Heart right ventricle (tissue), 16 donors: ENCODE results near the gene ZNF423. TPM values are rescaled to one million over a fixed set of nuclear protein-coding genes. Genes with fewer than 3 reads are reported as not detected.

Experiments used
- ATAC-seq, 8 donors: fragments of 200-7000 bp; cut with Tn5 transposase; one replicate each; pipeline ENCODE4 v1.9.1; 2020; ENCODE audit warnings: mild to moderate bottlenecking in 8 of 8, moderate library complexity in 8 of 8, moderate number of reproducible peaks in 1 of 8
- DNase-seq, 2 donors: peaks; one replicate each; pipeline ENCODE4 v3.0.0-alpha.2; 2020
- H3K27ac ChIP-seq, 10 donors: fragments of 200-600 bp; sonication (generic) in 2 of 10; one replicate each; pipeline versions ENCODE4 v1.5.0 to v1.8.0; 2020 to 2022; ENCODE audit warnings: mild to moderate bottlenecking in 3 of 10
- H3K27me3 ChIP-seq, 7 donors: fragments of 200-600 bp; one replicate each; pipeline ENCODE4 v1.8.0; 2021 to 2022; ENCODE audit warnings: mild to moderate bottlenecking in 2 of 7
- H3K36me3 ChIP-seq, 9 donors: fragments of 200-600 bp; sonication (generic) in 1 of 9; one replicate each; pipeline versions ENCODE4 v1.5.0 to v1.8.0; 2020 to 2022; ENCODE audit warnings: mild to moderate bottlenecking in 2 of 9
- H3K4me1 ChIP-seq, 9 donors: fragments of 200-600 bp; sonication (generic) in 1 of 9; one replicate each; pipeline versions ENCODE4 v1.5.0 to v1.8.0; 2020 to 2022; ENCODE audit warnings: mild to moderate bottlenecking in 4 of 9
- H3K4me3 ChIP-seq, 10 donors: fragments of 200-600 bp; sonication (generic) in 2 of 10; one replicate each; pipeline versions ENCODE4 v1.5.0 to v1.8.0; 2020 to 2022; ENCODE audit warnings: mild to moderate bottlenecking in 7 of 10, moderate library complexity in 2 of 10
- H3K9me3 ChIP-seq, 11 donors: fragments of 200-600 bp in 10 of 11; sonication (generic) in 2 of 11; one replicate each; pipeline versions ENCODE4 v1.5.0 to v1.8.0; 2013 to 2022; ENCODE audit warnings: mild to moderate bottlenecking in 2 of 11, control low read depth in 1 of 11, moderate library complexity in 1 of 11
- WGBS, 2 donors: extraction: QIAGEN DNeasy Blood & Tissue Kit; methylation state at CpG; one replicate each; pipeline ENCODE4 v1.1.7; 2013; ENCODE audit warnings: inconsistent platforms in 1 of 2; 5-methylcytosine and 5-hydroxymethylcytosine counted together
- intact Hi-C, 10 donors: fragments of 100-400 bp; cut with DNase I; formaldehyde crosslinking; loops; one replicate each; pipeline versions ENCODE4 v1.11.1 to v1.14.2; 2022
- polyA plus RNA-seq, 2 donors: library from polyadenylated mRNA; stranded (reverse); fragments of 200-250 nt; gene quantifications; one replicate each; pipeline ENCODE4 v1.2.3, GENCODE V29; 2013
- total RNA-seq, 10 donors: library from RNA; stranded (reverse); fragmentation: NEBNext Ultra II Directional in 3 of 10; extraction: Animal tissue kit (Norgen Biotek cat#: 25700) in 3 of 10; gene quantifications; one replicate each; pipeline versions ENCODE4 v1.2.1 to v1.2.4, GENCODE V29; 2021 to 2023
- TF ChIP-seq, protein P1 (sequence below), 9 donors: fragments of 200-600 bp; sonication (generic) in 2 of 9; IDR thresholded peaks; one replicate each; pipeline versions ENCODE4 v1.5.0 to v1.8.0; 2021 to 2022; ENCODE audit warnings: antibody characterized with exemption in 9 of 9, mild to moderate bottlenecking in 5 of 9, moderate library complexity in 1 of 9
- donor health status: Arrhythmogenic right ventricular cardiomyopathy.
- donor health status: ischemic (EF 13 %, LVEDD 7.1; RV severe dilation, severe dysfunction).
- donor health status: healthy with polysubstance abuse.
- donor health status: DM: no; HTN: yes; CAD: no.
- donor health status: DM: no; HTN: no; CAD: no.
- donor health status: ischemic (EF 25% LVEDD 6.9; RV normal size, moderate dysfunction).
- donor health status: ischemic (EF 25% LVEDD 5.7; RV mildly dilated, moderate dysfunction).
- donor health status: healthy.
- donor health status: DM: yes; HTN: yes; CAD: no.
- donor health status: Ischemic cardiomyopathy.
- donor health status: ischemic (EF 35%, LVEDD 5.7; RV mildly dilated, moderate dysfunction).
- donor health status: nonischemic (EF 11% LVEDD 7.7; RV severe dilation, severe dysfunction).
- donor health status: DM: yes; HTN: yes; CAD: no.
- donor health status: PGD.
- donor health status: ischemic (EF 29% LVEDD 5.4; RV normal size, mild dysfunction).
- donor health status: nonischemic (EF 23%, LVEDD 6.1; RV moderate dilation, normal function).

The ZNF423 gene
- total and polyA plus RNA-seq, 12 donors: 2.6 to 10.6 (median 7.0) TPM

DNA sequence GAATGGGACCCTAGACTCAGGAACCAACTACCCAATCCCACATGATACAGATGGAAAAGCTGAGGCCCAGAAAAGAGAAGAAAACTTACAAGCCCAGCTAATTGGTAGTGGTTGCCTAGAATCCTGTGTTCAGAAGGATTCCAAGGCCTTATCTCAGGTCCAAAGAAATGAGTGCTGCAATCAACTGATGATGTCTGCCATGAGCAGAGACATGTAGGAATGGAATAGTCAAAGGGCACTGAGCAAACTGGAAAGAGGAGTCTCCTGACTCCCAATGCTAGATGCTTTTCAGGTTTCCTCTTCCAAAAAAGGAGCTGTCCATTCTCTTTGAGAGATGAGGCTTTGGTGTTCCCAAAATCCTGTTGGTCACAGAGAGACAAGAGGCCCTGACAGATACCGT is 210.6 kb downstream of the ZNF423 start:
- intact Hi-C loops: no loop called here
- WGBS, 2 donors: 100% methylated on average over 1 of the region's 1 CpG
- TF ChIP-seq, protein P1, sequence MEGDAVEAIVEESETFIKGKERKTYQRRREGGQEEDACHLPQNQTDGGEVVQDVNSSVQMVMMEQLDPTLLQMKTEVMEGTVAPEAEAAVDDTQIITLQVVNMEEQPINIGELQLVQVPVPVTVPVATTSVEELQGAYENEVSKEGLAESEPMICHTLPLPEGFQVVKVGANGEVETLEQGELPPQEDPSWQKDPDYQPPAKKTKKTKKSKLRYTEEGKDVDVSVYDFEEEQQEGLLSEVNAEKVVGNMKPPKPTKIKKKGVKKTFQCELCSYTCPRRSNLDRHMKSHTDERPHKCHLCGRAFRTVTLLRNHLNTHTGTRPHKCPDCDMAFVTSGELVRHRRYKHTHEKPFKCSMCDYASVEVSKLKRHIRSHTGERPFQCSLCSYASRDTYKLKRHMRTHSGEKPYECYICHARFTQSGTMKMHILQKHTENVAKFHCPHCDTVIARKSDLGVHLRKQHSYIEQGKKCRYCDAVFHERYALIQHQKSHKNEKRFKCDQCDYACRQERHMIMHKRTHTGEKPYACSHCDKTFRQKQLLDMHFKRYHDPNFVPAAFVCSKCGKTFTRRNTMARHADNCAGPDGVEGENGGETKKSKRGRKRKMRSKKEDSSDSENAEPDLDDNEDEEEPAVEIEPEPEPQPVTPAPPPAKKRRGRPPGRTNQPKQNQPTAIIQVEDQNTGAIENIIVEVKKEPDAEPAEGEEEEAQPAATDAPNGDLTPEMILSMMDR (IDR thresholded peaks at IDR 0.05): no peak
- no peak overlapping the region for H3K4me3 ChIP-seq
- ATAC-seq (no peak), DNase-seq (no peak)
- H3K36me3 ChIP-seq: peaks cover 0 to 5% (median 0%) of the 10 kb centered on the region in 9 donors
- H3K27ac ChIP-seq: no peak overlapping the region
- peaks cover 1 to 34% (median 16%) of the 10 kb centered on the region in 9 donors for H3K4me1 ChIP-seq
- H3K27me3 ChIP-seq: no peaks in the 10 kb centered on the region
- H3K9me3 ChIP-seq: peaks cover 0 to 48% (median 17%) of the 10 kb centered on the region in 11 donors

DNA sequence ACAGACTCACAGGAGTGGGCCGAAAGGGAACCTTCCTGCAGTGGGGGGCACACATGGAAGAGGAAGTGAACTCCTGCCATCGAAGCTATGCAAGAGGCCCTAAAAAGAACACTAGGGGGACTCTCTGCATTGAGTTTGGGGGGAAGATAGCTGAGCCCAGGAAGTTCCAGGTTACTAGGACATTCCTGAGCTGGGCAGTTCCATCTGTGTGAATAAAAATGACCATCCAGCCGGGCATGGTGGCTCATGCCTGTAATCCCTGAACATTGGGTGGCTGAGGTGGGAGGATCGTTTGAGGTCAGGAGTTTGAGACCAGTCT is 211.8 kb downstream of the ZNF423 start:
- intact Hi-C loops: no loop called here
- no peaks in the 10 kb centered on the region for H3K27me3 ChIP-seq
- peak overlapping the region in 3 of 10 donors; percentile 25 to 73 (median 51) for H3K27ac ChIP-seq
- no peak for DNase-seq
- peaks cover 9 to 45% (median 28%) of the 10 kb centered on the region in 9 donors for H3K4me1 ChIP-seq
- peaks cover 0 to 39% (median 17%) of the 10 kb centered on the region in 11 donors for H3K9me3 ChIP-seq
- peaks cover 0 to 5% (median 0%) of the 10 kb centered on the region in 9 donors for H3K36me3 ChIP-seq
- TF ChIP-seq, protein P1 (IDR thresholded peaks at IDR 0.05): peak in 3 of 9 donors; percentile 8 to 17 (median 12)
- WGBS, 2 donors: 60 to 65% methylated on average over 4 of the region's 4 CpGs
- no peak overlapping the region for H3K4me3 ChIP-seq
- peak in 2 of 8 donors; percentile 6 to 13 for ATAC-seq

DNA sequence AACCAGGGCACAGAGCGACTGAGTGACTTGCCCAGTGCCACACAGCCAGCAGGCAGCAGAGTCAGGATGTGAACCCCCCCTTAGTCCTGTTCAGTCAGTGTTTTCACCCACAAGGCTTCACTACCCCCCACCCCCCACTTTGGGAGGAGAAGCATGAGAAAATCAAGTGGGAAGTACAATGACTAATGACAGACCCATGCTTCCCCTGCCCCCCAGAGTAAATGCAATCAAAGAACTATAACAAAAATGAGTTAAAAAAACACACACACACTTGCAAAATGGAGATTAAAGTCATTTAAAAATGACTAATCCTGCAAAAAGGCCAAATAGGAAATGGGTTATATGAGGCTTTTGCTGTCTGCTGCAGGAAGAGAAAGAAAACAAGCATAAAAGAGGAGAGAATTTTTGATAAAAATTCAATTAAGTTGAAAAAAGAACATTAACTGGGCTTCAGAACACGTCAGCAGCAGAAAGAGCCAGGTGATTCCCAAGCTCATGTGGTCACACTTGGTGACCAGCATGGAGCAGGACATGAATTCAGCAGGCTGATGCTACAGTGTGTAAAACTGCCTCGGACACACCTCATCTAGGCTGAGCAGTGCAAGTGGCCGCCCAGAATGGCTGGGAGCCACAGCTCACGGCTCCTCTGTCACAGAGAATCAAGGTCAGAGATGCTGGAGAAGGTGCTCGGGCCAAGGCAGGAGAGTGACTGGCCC is 212.3 kb downstream of the ZNF423 start:
- peak overlapping the region in 3 of 10 donors; percentile 25 to 73 (median 51) for H3K27ac ChIP-seq
- intact Hi-C loops: no loop called here

DNA sequence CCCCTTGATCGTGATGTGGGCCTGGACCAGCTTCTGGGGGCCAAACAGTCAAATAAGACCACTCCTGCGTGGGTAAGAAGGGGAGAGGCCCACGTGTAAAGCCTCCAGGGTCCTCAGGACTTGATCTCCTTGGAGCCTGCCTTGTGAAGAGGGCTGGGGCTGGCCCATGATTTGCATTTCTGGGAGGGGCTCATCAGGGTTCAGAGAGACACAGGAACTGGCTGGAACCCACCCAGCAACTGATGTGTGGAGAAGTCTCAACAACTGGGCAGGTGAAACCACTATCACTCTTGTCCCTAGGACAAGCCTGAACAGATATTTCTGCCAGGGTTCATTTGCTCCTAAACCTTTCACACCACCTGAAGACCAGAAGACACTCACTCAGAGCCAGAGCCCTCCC is 214.7 kb downstream of the ZNF423 start:
- ATAC-seq (no peak), DNase-seq (no peak)
- no peaks in the 10 kb centered on the region for H3K27me3 ChIP-seq
- peak overlapping the region in 5 of 10 donors; percentile 43 to 79 (median 64) for H3K27ac ChIP-seq
- TF ChIP-seq, protein P1 (IDR thresholded peaks at IDR 0.05): no peak
- H3K4me1 ChIP-seq: peaks cover 11 to 55% (median 40%) of the 10 kb centered on the region in 9 donors
- H3K4me3 ChIP-seq: no peak overlapping the region
- H3K36me3 ChIP-seq: peaks cover 0 to 22% (median 12%) of the 10 kb centered on the region in 9 donors
- intact Hi-C loops: no loop called here
- WGBS, 2 donors: 83 to 87% methylated on average over 3 of the region's 3 CpGs
- H3K9me3 ChIP-seq: peaks cover 0 to 14% (median 5%) of the 10 kb centered on the region in 11 donors

More for the DNA sequence above, 212.3 kb downstream of the ZNF423 start:
- no peak overlapping the region for H3K4me3 ChIP-seq
- H3K9me3 ChIP-seq: peaks cover 0 to 34% (median 17%) of the 10 kb centered on the region in 11 donors
- H3K36me3 ChIP-seq: peaks cover 0 to 5% (median 0%) of the 10 kb centered on the region in 9 donors
- TF ChIP-seq, protein P1 (IDR thresholded peaks at IDR 0.05): no peak
- peaks cover 11 to 50% (median 33%) of the 10 kb centered on the region in 9 donors for H3K4me1 ChIP-seq
- peak in 4 of 8 donors; percentile 12 to 28 (median 21) for ATAC-seq
- 65 to 66% methylated on average over 6 of the region's 6 CpGs for WGBS, 2 donors
- H3K27me3 ChIP-seq: no peaks in the 10 kb centered on the region
- DNase-seq: no peak
